H4 (cell line): ENCODE data around the gene SORL1. TPM values are rescaled to one million over a fixed set of nuclear protein-coding genes. Genes with fewer than 3 reads are reported as not detected.
A peak's percentile ranks its signal among the peaks of the same experiment; 100 is the strongest.

Experiments used
- DNase-seq: peaks from one replicate; pipeline ENCODE4 v3.0.0-alpha.2; 2015; ENCODE audit warnings: low spot score
- total RNA-seq: library from RNA; depleted of rRNA; stranded (reverse); fragments of >200 nt; shearing (Covaris generic); gene quantifications from 2 replicates; pipeline ENCODE4 v1.2.3, GENCODE V29; 2014

Gene SORL1
- total RNA-seq, 1 experiment from 2014 or later: 3.6 TPM

DNA sequence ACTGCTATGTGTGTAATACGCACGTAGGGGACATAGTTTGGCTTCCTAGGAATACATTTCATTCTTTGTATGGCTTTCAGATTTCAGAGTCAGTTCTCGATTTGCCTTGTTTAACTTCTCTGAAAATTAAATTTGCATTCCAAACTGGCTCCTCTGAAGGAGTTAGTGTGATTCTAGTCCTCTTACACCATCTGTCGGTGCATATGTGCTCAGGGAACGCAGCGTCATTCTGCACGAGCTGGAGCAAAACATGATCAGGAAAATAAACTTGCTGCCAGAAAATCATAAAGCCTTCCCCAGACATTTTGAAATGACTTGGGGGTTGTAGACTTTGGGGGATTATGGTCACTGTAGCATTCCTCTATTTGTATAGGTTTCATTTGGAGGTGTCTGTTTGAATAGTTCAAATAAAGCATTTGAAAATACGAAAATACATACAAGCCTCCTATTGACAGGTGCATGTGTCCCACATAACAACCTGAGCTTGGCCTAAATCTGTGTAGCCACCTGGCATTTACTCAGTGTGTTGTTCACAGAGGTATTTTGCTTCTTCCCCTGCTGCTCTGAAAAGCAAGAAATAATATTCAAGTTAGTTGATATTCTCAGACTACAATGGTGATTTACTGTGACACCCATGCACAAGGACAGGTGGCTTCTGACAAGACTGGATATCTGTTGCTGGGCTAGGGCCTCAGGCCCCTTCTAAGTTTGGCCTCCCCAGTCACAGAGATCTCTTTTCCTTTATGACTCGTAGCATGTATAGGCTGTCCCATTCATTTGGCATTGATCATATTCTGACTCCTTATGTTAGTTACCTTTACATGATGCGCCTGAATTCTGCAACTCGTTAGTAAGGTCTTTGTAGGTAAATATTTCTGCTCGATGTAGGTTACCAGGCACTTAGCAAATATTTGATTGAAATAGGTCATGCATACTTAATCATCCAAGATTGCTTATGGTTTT, 82.3 kb downstream of the SORL1 start:
- DNase-seq: no peak

DNA sequence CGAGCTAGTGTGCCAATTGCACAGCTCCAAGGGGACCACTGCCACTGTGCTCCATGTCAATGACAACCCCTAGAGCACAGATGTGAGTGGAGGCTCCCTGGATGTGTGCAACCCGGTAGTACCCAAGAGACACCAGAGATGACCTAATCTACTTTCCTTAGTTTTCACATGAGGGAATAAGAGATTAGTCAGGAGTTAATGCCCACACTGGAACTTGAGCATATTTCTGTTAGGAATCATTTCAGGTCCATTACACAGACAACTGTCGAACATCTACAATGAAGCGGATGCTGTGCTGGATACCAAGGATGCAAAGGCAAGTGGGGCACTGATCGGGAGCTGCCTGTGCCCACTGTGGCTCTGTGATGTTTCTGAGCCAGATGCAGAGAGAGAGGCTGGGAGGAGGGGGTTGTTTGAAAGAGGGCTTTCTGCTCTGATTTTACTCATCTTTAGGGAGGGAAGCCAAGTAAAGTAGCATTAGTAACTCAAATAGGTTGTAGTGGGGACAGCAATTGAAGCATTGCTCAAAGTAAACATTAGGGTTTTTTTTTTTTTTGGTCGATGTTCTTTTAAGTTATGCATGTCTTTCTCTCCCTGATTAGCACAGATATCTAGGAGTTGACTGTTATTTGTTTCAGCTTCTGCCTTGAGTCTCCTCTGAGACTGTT, 83.1 kb downstream of the SORL1 start:
- DNase-seq: no peak

DNA sequence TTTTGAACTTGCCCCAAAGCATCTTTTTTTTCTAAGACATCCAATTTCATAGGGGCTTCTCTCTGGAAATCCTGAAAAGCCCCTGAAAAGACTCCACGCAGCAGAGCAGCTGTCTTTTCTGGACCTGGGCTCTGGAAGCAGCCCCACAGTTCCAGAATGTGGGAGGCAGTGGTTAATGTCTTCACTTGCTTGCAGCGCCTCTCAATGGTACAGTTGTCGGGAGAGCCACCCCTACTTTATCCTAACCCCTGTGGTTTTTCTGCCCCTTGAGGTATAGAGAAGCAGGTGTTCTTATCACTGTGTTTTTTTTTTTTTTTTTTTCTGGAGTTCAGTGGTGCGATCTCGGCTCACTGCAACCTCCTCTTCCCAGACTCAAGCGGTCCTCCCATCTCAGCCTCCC, 84.0 kb downstream of the SORL1 start:
- DNase-seq: no peak

DNA sequence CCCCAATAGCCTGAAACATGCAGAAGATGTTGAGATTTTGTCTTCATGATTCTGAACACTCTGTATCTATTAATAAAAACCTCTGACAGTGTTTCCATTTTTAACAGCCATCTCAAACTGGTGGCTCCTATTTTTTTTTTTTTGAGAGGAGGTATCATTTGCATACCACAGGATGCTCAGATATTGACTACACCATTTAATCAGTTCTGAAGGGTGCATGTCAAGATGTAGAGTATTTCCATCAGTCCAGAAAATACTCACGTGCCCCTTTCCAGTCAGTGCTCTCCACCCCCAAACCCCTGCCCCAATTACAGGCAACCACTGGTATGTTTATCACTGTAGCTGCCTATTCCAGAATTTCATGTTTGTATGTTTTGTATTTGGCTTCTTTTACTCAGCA, 85.9 kb downstream of the SORL1 start:
- DNase-seq: no peak

DNA sequence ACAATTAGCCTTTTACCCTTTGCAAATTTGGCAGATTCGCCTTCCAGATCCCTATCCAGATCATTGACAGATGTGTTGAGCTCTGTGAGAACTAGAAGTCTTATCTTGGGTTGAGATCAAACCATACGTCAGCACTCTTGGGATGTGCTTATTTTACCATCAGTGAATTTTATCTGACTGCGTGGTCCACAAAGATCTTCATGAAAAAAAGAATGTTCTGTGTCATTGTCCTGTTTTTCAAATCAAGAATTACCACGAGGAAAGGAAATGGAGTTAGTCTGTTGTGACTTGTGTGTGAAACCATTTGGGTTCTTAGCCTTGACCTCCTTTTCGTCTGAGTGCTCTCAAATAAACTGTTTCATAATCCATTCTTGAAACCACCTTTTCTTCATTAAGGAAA, 86.9 kb downstream of the SORL1 start:
- DNase-seq: no peak

DNA sequence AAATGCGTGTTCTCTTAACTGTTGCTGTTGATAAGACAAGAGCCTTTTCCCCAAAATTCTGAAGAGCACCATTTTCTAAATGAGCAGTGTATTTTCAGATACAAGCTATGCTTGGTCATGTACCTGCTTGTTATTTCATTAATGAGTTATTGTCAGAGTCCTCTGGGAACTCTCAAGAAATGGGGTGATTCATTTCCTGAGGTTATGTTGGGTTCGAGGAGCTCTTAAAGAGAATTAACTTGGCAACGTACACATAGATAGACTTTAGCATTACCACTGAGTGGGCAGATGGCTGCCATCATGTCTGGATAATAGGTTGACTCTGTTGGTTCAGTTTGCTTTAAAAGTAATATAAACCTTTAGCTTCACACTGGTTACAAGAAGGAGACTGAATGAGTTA, 88.5 kb downstream of the SORL1 start:
- DNase-seq: no peak

DNA sequence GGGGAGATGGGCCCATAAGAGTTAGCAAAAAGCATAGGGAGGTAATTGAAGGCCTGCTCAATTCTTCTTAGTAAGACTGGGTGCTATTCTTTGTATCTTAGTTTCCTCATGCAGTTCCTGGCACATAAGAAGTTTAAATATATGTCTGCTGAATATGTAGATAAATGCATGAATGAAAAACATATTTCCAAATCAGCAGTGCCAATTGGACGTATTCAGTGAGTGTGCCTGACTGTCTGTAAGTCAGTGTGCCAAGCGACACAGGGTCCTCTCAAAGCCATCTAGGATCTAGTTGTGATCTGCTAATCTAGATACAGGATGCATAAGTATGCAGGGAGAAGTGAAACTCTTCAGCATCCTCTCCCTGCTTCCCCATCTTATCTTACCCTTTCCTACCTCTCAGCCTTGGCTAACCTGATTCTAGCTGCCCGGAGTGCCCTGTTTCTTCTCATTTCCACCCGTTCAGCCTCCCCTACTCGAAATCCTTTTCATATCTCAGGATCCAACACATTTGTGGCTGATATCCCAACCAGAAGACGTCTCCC, 91.8 kb downstream of the SORL1 start:
- DNase-seq: no peak

DNA sequence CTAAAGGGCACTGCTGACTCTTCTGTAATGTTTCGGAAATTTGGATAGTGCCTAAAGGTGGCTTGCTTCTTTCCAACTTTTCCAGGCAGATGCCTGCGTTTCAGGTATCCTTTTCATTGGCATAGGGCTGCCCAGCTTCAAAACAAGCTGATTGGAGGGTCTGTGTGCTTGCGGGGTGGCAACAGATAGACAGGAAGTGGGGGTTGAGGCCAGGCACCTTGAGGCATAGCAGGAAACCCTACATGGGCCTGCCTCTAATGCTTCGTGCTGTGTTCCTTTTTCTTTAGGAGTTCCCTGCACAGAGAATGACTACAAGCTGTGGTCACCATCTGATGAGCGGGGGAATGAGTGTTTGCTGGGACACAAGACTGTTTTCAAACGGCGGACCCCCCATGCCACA, 92.8 kb downstream of the SORL1 start:
- DNase-seq: no peak

DNA sequence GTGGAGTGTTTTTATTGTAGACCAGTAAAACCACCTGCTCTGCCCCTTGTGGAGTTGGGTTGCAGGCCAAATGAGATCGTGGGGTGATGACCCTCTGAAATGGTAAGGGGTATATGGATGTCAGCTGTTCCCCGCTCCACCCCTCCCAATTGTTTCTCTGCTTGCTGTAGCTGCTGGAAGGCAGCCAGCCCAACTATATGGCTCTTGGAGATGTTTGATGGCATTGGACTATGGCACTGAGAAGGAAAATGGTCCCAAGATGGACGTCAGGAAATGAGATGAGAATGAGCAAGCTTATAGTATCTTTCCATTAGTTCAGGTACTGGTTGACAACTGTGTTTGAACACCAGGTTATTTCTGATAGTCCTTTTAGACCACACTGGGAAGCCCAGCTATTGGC, 95.5 kb downstream of the SORL1 start:
- DNase-seq: no peak

DNA sequence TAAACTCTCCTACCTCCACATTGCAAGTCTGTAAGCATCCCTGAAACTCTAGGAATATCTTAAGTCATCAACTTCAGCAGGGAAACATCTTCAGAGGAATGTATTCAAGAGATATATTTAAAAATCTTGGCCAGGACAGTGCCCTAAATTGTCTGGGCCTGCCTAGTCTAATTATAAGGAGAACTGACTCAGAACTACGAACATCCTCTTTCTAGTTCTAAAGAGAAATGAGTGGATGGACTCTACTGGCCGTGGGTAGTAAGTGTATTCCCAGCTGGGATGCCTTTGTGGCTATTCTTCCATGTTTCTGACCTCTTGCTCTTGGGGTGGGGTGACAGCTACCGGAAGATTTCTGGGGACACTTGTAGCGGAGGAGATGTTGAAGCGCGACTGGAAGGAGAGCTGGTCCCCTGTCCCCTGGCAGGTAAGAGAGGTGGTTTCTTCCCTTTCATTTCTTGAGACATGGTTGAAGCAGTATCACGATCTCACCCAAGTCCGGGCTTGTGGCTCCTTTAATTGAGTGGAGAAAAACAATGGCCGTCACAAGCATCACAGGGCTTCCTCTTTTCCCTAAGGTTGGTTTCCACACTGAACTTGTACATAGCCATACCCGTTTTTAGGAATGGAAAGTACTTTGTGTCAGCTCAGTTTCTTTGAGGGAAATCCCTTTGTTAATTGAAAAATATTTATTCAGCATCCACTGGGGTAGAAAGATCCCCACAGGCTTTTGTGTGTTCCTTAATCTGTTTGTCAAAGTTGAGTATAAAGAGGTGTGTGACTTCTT, 98.3 kb downstream of the SORL1 start:
- no peak for DNase-seq

DNA sequence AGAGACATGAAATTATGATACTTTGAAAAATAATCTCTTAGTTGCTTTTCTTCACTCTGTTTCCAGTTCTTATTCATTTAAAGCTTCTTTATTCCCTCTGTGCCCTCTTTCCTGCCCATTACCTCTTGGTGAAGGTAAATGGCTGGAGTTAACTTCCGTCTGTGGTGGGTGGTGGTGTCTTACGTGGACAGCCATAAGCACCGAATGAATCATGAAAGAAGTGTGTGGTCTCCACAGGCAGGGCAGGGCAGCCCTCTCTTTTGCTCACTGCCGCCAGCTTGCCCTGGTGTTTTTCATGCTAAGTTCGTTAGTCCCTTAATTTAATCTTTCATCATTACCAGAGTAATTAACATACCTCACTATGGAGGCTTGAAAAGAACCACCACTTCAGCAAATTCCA, 99.3 kb downstream of the SORL1 start:
- DNase-seq: no peak

DNA sequence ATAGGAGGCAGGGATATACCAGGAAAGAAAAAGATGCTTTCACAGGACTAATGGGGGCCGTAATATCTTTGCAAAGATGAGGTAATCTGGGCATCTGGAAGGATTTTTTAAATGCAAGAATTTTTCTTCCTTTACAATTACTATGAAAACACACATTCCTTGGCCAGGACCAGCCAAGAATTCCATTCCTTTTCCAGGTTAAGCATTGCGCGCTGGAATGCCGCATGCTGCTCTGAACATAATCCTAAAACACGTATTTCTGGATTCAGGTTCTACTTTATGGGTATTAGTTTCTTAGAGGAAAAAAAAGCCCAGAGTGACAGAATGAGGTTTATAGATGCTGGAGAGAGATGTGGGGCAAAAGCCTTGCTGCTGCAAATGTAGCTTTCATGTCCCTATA, 100.0 kb downstream of the SORL1 start:
- DNase-seq: no peak

DNA sequence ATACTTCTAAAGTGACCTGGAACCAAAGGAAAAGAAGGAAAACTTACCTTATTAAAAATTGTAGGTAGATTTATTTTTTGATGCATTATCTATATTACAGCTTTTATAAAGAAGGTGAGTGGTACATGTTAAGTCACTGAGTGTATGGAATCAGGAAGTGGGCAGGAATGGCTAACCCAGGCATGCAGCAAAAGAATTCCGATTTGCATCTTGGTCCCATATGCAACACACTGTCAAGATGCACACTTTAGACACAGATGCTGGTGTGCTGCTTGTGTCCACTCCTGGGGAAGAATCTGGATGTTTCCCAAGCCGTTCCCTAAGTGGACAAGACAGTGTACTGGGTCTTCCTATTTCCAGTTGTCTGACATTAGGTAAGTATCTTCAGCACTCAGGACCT, 100.5 kb downstream of the SORL1 start:
- no peak for DNase-seq

DNA sequence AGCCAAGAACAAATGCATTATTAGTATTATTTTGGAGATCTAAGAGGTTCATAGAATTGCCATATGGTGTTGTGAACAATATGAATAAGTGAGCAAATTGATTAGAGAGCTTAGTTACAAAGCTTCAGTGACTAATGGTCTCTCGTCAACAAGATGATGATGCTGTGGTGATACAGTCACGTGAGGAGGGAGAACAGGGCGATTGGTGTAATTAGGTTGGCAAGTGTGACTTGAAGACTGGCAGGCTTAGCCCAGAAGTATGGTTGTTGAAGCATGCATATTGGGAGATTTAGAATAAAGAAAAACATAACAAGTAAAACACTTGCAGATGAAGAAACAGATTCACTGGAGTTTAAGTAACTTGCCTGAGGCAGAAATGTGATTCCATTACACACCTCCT, 101.3 kb downstream of the SORL1 start:
- no peak for DNase-seq

DNA sequence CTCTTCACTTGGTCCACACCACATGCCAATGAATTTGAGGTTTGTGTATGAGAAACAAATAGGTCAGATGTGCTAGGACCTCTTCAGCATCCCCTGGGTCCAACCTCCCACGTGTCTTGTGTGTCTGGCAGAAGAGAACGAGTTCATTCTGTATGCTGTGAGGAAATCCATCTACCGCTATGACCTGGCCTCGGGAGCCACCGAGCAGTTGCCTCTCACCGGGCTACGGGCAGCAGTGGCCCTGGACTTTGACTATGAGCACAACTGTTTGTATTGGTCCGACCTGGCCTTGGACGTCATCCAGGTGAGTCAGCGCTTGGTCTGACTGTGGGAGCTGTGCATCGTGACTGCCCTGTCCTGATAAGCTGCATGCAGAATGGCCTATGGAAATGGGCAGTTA, 101.7 kb downstream of the SORL1 start:
- DNase-seq: peak; percentile 38

DNA sequence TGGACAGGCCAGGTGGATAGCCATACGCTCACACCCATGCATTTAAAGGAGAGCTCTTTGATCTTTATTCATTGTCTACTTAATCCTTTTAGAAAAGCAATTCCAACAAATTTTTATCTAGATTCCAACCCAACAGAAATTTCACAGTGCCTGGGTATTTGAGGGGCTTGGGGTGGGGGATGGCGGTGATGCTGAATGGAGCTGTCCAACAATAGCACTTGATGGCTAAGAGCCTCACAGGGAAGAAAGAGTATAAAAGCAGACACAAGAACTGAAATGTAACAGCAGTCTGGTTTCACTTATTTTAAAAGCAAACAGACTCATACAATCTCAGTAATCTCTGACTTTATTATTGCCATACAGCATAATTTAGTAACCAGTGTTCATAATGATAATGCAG, 102.4 kb downstream of the SORL1 start:
- no peak for DNase-seq

DNA sequence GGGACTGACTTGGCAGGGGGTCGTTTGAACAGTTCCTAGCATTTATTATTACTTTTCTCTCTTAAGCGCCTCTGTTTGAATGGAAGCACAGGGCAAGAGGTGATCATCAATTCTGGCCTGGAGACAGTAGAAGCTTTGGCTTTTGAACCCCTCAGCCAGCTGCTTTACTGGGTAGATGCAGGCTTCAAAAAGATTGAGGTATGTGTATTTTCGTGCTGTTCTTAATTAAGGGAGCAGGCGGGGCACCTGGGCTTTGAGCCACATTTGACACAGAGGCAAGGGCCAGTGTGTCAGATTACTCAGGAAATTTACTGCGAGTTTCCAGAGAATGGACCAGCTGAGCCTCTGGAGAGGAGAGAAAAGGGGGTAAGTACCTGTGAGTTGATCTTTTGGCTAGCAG, 103.0 kb downstream of the SORL1 start:
- no peak for DNase-seq

DNA sequence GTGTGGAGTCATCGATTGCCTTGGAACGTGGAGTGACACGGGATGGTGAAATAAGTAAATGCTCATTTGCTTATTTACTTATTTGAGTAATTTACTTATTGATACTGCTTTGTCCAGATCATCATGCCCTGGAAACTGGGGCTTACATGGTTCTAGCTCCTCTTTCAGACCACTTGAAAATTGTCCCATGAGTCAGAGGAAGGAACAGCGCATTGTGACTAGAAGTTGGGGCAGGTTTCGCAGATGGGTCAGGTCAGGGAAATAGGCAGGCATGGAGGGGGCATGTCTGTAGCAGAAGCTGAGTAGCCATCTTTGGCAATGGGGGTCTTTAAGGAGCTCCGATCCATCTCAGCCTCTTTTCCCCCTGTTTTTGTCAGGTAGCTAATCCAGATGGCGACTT, 104.8 kb downstream of the SORL1 start:
- no peak for DNase-seq

DNA sequence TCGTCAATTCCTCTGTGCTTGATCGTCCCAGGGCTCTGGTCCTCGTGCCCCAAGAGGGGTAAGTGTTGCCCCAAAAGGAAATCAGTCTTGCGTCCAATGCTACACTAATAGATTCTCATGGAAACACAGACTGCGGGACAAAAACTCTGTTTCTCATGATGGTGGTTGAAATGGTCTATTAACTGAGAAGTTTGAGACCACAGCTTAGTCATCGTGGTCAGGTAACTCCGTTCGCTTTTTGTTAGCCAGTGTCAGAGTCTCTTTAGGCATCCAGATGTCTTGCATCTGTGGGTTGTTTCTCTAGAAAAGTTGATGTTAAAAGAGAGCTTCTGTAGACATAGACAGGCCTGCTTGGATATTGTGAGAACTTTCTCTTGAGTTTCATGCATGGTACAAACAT, 105.2 kb downstream of the SORL1 start:
- DNase-seq: peak; percentile 64

DNA sequence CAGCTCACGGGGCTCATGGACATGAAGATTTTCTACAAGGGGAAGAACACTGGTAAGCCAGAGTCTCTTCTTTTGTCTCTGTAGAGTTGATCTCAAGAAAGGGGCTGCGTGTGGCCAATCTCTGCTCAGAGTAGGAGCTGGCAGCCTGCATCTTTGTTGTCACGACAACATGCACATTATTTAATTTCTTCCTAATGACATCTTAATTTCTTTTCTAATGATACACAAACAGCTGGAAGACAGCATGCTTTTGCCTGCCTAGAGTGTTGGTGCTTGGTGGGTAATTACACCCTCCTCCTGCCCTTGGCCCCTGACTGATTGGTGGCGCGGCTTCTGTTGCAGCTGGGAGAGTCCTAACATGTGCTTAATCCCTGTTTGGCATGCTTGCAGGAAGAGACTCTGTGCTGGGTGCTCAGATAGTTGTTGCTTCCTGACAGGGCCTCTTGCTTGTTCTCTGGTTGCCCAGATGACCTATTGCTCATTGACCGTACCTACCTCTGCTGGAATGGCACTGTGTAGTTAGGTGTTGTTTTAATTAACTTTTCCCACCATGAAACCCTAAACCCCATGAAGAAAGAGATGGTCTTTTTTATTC, 107.6 kb downstream of the SORL1 start:
- no peak for DNase-seq

DNA sequence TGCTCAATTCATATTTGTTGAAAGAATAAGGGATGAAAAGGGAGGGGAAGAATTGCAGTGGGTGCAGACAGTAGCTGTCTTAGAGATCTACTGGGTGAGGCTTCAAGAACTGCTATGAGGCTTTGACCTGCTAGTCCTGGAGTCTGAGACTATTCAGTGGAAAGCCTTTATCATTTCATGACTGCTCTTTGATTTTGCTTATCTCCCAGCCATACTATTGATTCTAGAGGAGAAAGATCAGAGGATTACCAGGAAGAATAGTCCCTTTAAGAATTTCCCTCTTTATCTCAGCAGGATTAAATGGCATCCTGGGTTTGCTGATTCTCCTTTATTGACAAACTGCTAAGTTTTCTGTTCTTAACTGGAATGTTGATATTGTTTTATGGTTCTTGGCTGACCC, 108.1 kb downstream of the SORL1 start:
- DNase-seq: no peak

DNA sequence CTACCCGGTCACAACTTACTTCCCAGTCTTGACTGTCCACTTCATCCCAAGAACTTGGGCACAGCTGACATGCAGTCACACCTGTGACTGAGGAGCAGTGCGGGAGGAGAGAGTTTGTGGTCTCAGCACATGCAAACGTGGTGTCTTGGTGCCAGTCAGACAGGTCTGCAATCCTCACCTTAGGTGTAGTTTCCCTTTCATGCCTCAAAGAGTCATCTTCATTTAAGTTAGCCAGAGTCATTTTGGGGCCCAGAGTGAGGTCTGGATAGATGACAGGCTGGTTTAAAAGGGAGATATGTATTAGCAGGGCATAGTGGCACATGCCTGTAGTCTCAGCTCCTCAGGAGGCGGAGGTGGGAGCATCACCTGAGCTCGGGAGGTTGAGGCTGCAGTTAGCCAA, 109.1 kb downstream of the SORL1 start:
- no peak for DNase-seq
